Measurements from ENCODE around the gene BFSP2.

Gene BFSP2

GRCh38 chr3:133393204-133393603 lies 6.7 kb upstream of the BFSP2 start:
- in situ Hi-C loops (cut with HindIII; ENCODE audit: low pct_ligation_motif_present, low sequenced_read_pairs): loop anchor here (25.0 kb wide), 2 partner anchors 356 to 656 kb away; partner anchors contain the start of gene TMEM108
- no peaks in the 10 kb centered on the region for H3K27me3 ChIP-seq (replicated peaks)
- TF ChIP-seq CTCF (IDR thresholded peaks at IDR 0.05; ENCODE audit: low read depth, low read length, missing control alignments): no peak
- no peak for DNase-seq
- no peak overlapping the region for H3K27ac ChIP-seq
- H3K36me3 ChIP-seq (replicated peaks): no peaks in the 10 kb centered on the region
- no peak overlapping the region for H3K4me3 ChIP-seq (ENCODE audit: low read depth, low read length)

- TF ChIP-seq CTCF (IDR thresholded peaks at IDR 0.05; ENCODE audit: low read depth, low read length, missing control alignments): no peak
- DNase-seq: no peak
- no peak overlapping the region for H3K27ac ChIP-seq
- H3K36me3 ChIP-seq (replicated peaks): no peaks in the 10 kb centered on the region
- no peaks in the 10 kb centered on the region for H3K27me3 ChIP-seq (replicated peaks)
- in situ Hi-C loops (cut with HindIII; ENCODE audit: low pct_ligation_motif_present, low sequenced_read_pairs): loop anchor here (25.0 kb wide), 2 partner anchors 357 to 657 kb away; partner anchors contain the start of gene TMEM108
- no peak overlapping the region for H3K4me3 ChIP-seq (ENCODE audit: low read depth, low read length)
These were observed 6.0 kb upstream of the BFSP2 start for GRCh38 chr3:133393691-133394474.

GRCh38 chr3:133394561-133395311 lies 5.1 kb upstream of the BFSP2 start:
- no peak overlapping the region for H3K27ac ChIP-seq
- TF ChIP-seq CTCF (IDR thresholded peaks at IDR 0.05; ENCODE audit: low read depth, low read length, missing control alignments): no peak
- no peak for DNase-seq
- H3K36me3 ChIP-seq (replicated peaks): no peaks in the 10 kb centered on the region
- in situ Hi-C loops (cut with HindIII; ENCODE audit: low pct_ligation_motif_present, low sequenced_read_pairs): loop anchor here (25.0 kb wide), 2 partner anchors 357 to 657 kb away; partner anchors contain the start of gene TMEM108
- H3K27me3 ChIP-seq (replicated peaks): no peaks in the 10 kb centered on the region
- no peak overlapping the region for H3K4me3 ChIP-seq (ENCODE audit: low read depth, low read length)

GRCh38 chr3:133396906-133397305 lies 3.0 kb upstream of the BFSP2 start:
- Histone ChIP-seq H3K4me3 (ENCODE audit: low read depth, low read length) (no peak overlapping the region), H3K36me3 (replicated peaks) (no peaks in the 10 kb centered on the region), H3K27ac (no peak overlapping the region), H3K27me3 (replicated peaks) (no peaks in the 10 kb centered on the region)
- no peak for DNase-seq
- TF ChIP-seq CTCF (IDR thresholded peaks at IDR 0.05; ENCODE audit: low read depth, low read length, missing control alignments): no peak
- in situ Hi-C loops (cut with HindIII; ENCODE audit: low pct_ligation_motif_present, low sequenced_read_pairs): loop anchor here (25.0 kb wide), 2 partner anchors 360 to 660 kb away; partner anchors contain the start of gene TMEM108

GRCh38 chr3:133401374-133402135 lies 1.7 kb downstream of the BFSP2 start:
- TF ChIP-seq CTCF (IDR thresholded peaks at IDR 0.05; ENCODE audit: low read depth, low read length, missing control alignments): no peak
- no peak for DNase-seq
- Histone ChIP-seq H3K27ac (no peak overlapping the region), H3K36me3 (replicated peaks) (no peaks in the 10 kb centered on the region), H3K27me3 (replicated peaks) (no peaks in the 10 kb centered on the region), H3K4me3 (ENCODE audit: low read depth, low read length) (no peak overlapping the region)
- in situ Hi-C loops (cut with HindIII; ENCODE audit: low pct_ligation_motif_present, low sequenced_read_pairs): no loop called here
